ENCODE measurements around the gene SMYD3.

DNA sequence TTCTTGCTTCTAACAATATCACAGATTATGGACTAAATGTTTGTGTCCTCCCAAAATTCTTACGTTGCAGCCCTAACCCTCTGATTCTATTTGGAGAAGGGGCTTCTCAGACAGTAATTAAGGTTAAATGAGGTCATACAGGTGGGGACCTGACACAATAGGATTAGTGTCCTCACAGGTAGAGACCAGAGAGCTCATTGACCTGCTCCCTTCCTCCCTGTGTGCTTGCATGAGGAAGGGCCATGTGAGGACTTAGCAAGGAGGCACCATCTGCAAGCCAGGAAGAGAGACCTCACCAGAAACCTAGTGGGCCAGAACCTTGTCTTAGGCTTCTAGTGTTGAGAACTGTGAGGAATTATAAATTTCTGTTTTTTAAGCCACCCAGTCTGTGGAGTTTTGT is 322.6 kb downstream of the SMYD3 start:
- TF ChIP-seq ZNF174 (tag by site-specific recombination; IDR thresholded peaks at IDR 0.05) (no peak), ZNF274 (IDR thresholded peaks at IDR 0.05; ENCODE audit: low read length) (no peak), ZNF274 (tag by site-specific recombination; IDR thresholded peaks at IDR 0.05; ENCODE audit: borderline replicate concordance) (no peak), ZNF292 (tag by site-specific recombination; IDR thresholded peaks at IDR 0.05; ENCODE audit: borderline replicate concordance, low read depth) (no peak), ZNF792 (tag by site-specific recombination; IDR thresholded peaks at IDR 0.05) (no peak), ZNF239 (tag by site-specific recombination; IDR thresholded peaks at IDR 0.05) (no peak), ZNF184 (tag by site-specific recombination; IDR thresholded peaks at IDR 0.05) (no peak), ZNF335 (tag by site-specific recombination; conservative IDR thresholded peaks at IDR 0.05) (no peak)
- TF ChIP-seq, protein P1, sequence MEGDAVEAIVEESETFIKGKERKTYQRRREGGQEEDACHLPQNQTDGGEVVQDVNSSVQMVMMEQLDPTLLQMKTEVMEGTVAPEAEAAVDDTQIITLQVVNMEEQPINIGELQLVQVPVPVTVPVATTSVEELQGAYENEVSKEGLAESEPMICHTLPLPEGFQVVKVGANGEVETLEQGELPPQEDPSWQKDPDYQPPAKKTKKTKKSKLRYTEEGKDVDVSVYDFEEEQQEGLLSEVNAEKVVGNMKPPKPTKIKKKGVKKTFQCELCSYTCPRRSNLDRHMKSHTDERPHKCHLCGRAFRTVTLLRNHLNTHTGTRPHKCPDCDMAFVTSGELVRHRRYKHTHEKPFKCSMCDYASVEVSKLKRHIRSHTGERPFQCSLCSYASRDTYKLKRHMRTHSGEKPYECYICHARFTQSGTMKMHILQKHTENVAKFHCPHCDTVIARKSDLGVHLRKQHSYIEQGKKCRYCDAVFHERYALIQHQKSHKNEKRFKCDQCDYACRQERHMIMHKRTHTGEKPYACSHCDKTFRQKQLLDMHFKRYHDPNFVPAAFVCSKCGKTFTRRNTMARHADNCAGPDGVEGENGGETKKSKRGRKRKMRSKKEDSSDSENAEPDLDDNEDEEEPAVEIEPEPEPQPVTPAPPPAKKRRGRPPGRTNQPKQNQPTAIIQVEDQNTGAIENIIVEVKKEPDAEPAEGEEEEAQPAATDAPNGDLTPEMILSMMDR (tag by site-specific recombination; IDR thresholded peaks at IDR 0.05), result no peak
- TF ChIP-seq, protein P2, sequence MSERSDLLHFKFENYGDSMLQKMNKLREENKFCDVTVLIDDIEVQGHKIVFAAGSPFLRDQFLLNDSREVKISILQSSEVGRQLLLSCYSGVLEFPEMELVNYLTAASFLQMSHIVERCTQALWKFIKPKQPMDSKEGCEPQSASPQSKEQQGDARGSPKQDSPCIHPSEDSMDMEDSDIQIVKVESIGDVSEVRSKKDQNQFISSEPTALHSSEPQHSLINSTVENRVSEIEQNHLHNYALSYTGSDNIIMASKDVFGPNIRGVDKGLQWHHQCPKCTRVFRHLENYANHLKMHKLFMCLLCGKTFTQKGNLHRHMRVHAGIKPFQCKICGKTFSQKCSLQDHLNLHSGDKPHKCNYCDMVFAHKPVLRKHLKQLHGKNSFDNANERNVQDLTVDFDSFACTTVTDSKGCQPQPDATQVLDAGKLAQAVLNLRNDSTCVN (tag by site-specific recombination; optimal IDR thresholded peaks at IDR 0.05), result no peak
- TF ChIP-seq, protein P3, sequence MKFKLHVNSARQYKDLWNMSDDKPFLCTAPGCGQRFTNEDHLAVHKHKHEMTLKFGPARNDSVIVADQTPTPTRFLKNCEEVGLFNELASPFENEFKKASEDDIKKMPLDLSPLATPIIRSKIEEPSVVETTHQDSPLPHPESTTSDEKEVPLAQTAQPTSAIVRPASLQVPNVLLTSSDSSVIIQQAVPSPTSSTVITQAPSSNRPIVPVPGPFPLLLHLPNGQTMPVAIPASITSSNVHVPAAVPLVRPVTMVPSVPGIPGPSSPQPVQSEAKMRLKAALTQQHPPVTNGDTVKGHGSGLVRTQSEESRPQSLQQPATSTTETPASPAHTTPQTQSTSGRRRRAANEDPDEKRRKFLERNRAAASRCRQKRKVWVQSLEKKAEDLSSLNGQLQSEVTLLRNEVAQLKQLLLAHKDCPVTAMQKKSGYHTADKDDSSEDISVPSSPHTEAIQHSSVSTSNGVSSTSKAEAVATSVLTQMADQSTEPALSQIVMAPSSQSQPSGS (tag by site-specific recombination; IDR thresholded peaks at IDR 0.05; ENCODE audit: low read depth), result no peak
